DOHH2 (cell line): Measurements from ENCODE around the gene UBE2B.

Experiments used
- CTCF ChIP-seq: fragments of 200-600 bp; sonication (generic); IDR thresholded peaks from one replicate; pipeline ENCODE4 v1.5.1; 2014; ENCODE audit warnings: antibody characterized with exemption, mild to moderate bottlenecking, low read depth, low read length; ENCODE audit not compliant: poor library complexity, severe bottlenecking
- EZH2phosphoT487 ChIP-seq: fragments of 200-600 bp; sonication (generic); IDR thresholded peaks from 2 replicates; pipeline ENCODE4 v1.6.1; 2017; ENCODE audit warnings: borderline replicate concordance, mild to moderate bottlenecking, antibody characterized with exemption, low read length, moderate library complexity, mixed read lengths

GRCh38 chr5:134365604-134366003 is 5.8 kb upstream of the UBE2B start:
- no peak for TF ChIP-seq CTCF
- no peak for TF ChIP-seq EZH2phosphoT487
